ENCODE measurements around the gene XAF1. TPM values are rescaled to one million over a fixed set of nuclear protein-coding genes. Genes with fewer than 3 reads are reported as not detected.
A peak's percentile ranks its signal among the peaks of the same experiment; 100 is the strongest.
"Not testable (repeated sequence)": the region's sequence is repeated elsewhere in the genome, so short reads cannot be mapped to it uniquely, and the experiment has no call there.

Gene XAF1
- total RNA-seq, 4 donors from 2014 or later, result 6.1 to 15.7 (median 9.8) TPM

DNA sequence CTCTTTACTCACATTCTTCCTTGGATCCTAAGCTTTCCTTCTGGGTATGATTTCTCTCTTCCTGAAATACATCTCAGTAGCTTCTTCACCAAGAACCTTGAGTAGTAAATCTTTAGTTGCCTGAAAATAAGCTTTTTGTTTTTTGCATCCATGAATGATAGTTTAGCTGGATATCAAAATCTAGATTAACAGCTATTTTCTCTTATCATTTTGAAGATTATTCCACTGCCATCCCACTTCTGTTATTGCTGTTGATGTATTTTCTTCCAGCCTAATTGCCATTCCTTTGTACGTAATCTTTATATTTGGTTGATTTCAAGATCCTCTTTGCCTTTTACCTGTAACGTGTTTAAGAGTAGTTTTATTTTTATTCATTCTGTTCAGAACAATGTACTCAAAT, 12.6 kb downstream of the XAF1 start:
- H3K27ac ChIP-seq, result no peak overlapping the region
- peaks cover 0 to 72% of the 10 kb centered on the region in 2 donors for H3K36me3 ChIP-seq
- H3K9me3 ChIP-seq, result peaks cover 0 to 6% (median 5%) of the 10 kb centered on the region in 3 donors
- peak overlapping the region in 1 of 4 donors; percentile 24 for H3K4me3 ChIP-seq
- intact Hi-C loops (cut with DNase I; ENCODE audit: low total_unique reads) (no loop called here), in situ Hi-C loops (cut with MboI; ENCODE audit: low sequenced_read_pairs in 4 of 4) (no loop called here)
- no peak for TF ChIP-seq POLR2A (IDR thresholded peaks at IDR 0.05)
- TF ChIP-seq, protein P1, sequence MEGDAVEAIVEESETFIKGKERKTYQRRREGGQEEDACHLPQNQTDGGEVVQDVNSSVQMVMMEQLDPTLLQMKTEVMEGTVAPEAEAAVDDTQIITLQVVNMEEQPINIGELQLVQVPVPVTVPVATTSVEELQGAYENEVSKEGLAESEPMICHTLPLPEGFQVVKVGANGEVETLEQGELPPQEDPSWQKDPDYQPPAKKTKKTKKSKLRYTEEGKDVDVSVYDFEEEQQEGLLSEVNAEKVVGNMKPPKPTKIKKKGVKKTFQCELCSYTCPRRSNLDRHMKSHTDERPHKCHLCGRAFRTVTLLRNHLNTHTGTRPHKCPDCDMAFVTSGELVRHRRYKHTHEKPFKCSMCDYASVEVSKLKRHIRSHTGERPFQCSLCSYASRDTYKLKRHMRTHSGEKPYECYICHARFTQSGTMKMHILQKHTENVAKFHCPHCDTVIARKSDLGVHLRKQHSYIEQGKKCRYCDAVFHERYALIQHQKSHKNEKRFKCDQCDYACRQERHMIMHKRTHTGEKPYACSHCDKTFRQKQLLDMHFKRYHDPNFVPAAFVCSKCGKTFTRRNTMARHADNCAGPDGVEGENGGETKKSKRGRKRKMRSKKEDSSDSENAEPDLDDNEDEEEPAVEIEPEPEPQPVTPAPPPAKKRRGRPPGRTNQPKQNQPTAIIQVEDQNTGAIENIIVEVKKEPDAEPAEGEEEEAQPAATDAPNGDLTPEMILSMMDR (IDR thresholded peaks at IDR 0.05 in 4 of 5, conservative IDR thresholded peaks at IDR 0.05 in 1 of 5), result no peak
- H3K27me3 ChIP-seq, result no peaks in the 10 kb centered on the region
- ATAC-seq (no peak), DNase-seq (no peak)
- H3K4me1 ChIP-seq, result no peaks in the 10 kb centered on the region

- TF ChIP-seq POLR2A (IDR thresholded peaks at IDR 0.05), result no peak
- no peak for DNase-seq
- no peak overlapping the region for H3K27ac ChIP-seq
- no peaks in the 10 kb centered on the region for H3K4me1 ChIP-seq
- peaks cover 0 to 57% of the 10 kb centered on the region in 2 donors for H3K36me3 ChIP-seq
- intact Hi-C loops (cut with DNase I; ENCODE audit: low total_unique reads), result no loop called here
- peaks cover 5 to 31% (median 8%) of the 10 kb centered on the region in 3 donors for H3K27me3 ChIP-seq
- no peak overlapping the region for H3K4me3 ChIP-seq
- peaks cover 0 to 10% (median 5%) of the 10 kb centered on the region in 3 donors for H3K9me3 ChIP-seq
- no peak for ATAC-seq
- in situ Hi-C loops (cut with MboI; ENCODE audit: low sequenced_read_pairs in 4 of 4), result no loop called here
Measured at GRCh38 chr17:6772016-6772415, 16.2 kb downstream of the XAF1 start.

DNA sequence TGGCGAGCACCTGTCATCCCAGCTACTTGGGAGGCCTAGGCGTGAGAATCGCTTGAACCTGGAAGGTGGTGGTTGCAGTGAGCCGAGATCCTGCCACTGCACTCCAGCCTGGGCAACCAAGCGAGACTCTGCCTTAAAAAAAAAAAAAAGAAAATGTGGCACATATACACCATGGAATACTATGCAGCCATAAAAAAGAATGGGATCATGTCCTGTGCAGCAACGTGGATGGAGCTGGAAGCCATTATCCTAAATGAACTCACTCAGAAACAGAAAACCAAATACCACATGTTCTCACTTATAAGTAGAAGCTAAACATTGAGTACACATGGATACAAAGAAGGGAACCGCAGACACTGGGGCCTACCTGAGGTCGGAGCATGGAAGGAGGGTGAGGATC, 19.1 kb downstream of the XAF1 start:
- peaks cover 0 to 33% of the 10 kb centered on the region in 2 donors for H3K36me3 ChIP-seq
- H3K27me3 ChIP-seq, result peaks cover 8 to 31% (median 9%) of the 10 kb centered on the region in 3 donors
- H3K9me3 ChIP-seq; DNase-seq; ATAC-seq; H3K4me1 ChIP-seq; intact Hi-C loops (cut with DNase I; ENCODE audit: low total_unique reads); H3K27ac ChIP-seq; H3K4me3 ChIP-seq: not testable (repeated sequence)
- in situ Hi-C loops (cut with MboI; ENCODE audit: low sequenced_read_pairs in 4 of 4), result loop anchor here in 1 of 4 donors (25.0 kb wide), 1 partner anchor 88 kb away; no protein-coding TSS in a partner anchor

DNA sequence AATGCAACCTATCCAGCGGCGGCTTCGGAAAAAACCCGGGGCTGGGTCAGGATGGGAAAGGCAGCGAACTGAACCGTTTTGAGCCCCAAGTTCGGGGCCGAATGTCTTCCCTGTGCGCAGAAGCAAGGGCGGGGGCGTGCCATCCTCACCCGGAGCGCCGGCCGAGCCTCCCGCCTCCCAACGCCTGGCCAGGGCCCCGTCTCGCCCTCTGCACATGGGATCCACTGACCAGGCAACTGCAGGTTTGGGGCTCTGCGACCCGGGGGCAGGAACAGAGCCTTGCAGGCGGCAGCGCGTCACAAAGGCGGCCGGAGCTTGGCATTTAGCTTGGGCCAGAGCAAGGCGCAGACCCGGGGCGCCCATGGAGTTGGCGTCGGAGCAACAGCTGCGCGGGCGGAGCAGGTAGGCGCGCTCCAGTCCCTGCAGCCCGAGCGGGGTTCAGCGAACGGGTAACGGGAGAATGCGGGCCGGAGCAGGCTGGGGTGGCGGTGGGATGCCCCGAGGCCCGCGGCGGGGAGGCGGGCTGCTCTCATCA, 20.1 kb downstream of the XAF1 start, which contains the start of gene FBXO39:
Gene FBXO39 (plus strand): TSS at position 345 of the 535 bp plus-strand sequence. CDS start 3,654 bp downstream, outside the sequence.
- TF ChIP-seq, protein P1 (IDR thresholded peaks at IDR 0.05 in 4 of 5, conservative IDR thresholded peaks at IDR 0.05 in 1 of 5), result no peak
- TF ChIP-seq POLR2A (IDR thresholded peaks at IDR 0.05), result no peak
- H3K27me3 ChIP-seq, result peaks cover 8 to 31% (median 11%) of the 10 kb centered on the region in 3 donors
- intact Hi-C loops (cut with DNase I; ENCODE audit: low total_unique reads) (no loop called here), in situ Hi-C loops (cut with MboI; ENCODE audit: low sequenced_read_pairs in 4 of 4) (loop anchor here in 1 of 4 donors (25.0 kb wide), 1 partner anchor 89 kb away; no protein-coding TSS in a partner anchor)
- no peak within 1 kb of the TSS for H3K27ac ChIP-seq
- no peaks in the 10 kb centered on the region for H3K4me1 ChIP-seq
- DNase-seq (no peak), ATAC-seq (no peak)
- peaks cover 0 to 23% of the 10 kb centered on the region in 2 donors for H3K36me3 ChIP-seq
- H3K4me3 ChIP-seq, result no peak within 1 kb of the TSS
- H3K9me3 ChIP-seq, result peaks cover 0 to 4% (median 0%) of the 10 kb centered on the region in 3 donors

DNA sequence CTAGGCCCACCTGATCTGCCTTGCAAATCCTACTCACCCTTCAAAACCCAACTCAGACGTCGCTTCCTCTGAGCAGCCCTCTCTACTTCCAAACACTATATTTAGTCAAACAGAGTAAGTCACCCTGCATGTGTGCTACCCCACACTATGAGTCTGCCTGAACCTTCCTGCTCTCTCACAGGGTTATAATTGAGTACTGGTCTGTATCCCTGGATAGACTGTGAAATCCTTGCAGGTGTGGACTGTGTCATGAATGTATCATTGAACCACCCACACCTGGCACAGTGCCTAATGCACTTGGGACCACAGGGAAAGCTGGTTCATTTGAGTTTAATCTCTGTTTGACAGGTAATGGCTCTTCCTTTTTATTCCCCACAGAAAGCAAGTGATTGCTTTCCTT, 23.6 kb downstream of the XAF1 start:
- no peak for ATAC-seq
- H3K9me3 ChIP-seq, result peaks cover 0 to 2% (median 0%) of the 10 kb centered on the region in 3 donors
- in situ Hi-C loops (cut with MboI; ENCODE audit: low sequenced_read_pairs in 4 of 4), result loop anchor here in 1 of 4 donors (25.0 kb wide), 1 partner anchor 92 kb away; no protein-coding TSS in a partner anchor
- no peak for DNase-seq
- TF ChIP-seq POLR2A (IDR thresholded peaks at IDR 0.05), result no peak
- TF ChIP-seq, protein P1 (IDR thresholded peaks at IDR 0.05 in 4 of 5, conservative IDR thresholded peaks at IDR 0.05 in 1 of 5), result no peak
- no peak overlapping the region for H3K4me3 ChIP-seq
- no peaks in the 10 kb centered on the region for H3K4me1 ChIP-seq
- H3K27ac ChIP-seq, result no peak overlapping the region
- no peaks in the 10 kb centered on the region for H3K36me3 ChIP-seq
- intact Hi-C loops (cut with DNase I; ENCODE audit: low total_unique reads), result no loop called here
- peaks cover 8 to 26% (median 13%) of the 10 kb centered on the region in 3 donors for H3K27me3 ChIP-seq

All from gastrocnemius medialis (tissue), 4 donors.